H9 (cell line): Measurements from ENCODE around the gene FBRSL1. TPM values are rescaled to one million over a fixed set of nuclear protein-coding genes. Genes with fewer than 3 reads are reported as not detected.

Experiments
- DNase-seq: peaks from one replicate; pipeline ENCODE4 v3.0.0-alpha.2; 2017
- H2AFZ ChIP-seq: one replicate; pipeline ENCODE4 v1.6.1; 2013; ENCODE audit warnings: mild to moderate bottlenecking, low read length, control low read depth, moderate library complexity
- H2AK5ac ChIP-seq: 2 replicates; pipeline ENCODE4 v1.6.1; 2013; ENCODE audit warnings: low read length, control low read depth, mixed read lengths; ENCODE audit not compliant: insufficient read length
- H2BK120ac ChIP-seq: one replicate; pipeline ENCODE4 v1.6.1; 2013; ENCODE audit warnings: low read depth, mild to moderate bottlenecking, low read length, control low read depth, inconsistent platforms; ENCODE audit not compliant: poor library complexity, severe bottlenecking
- H2BK12ac ChIP-seq: 2 replicates; pipeline ENCODE4 v1.6.1; 2013; ENCODE audit warnings: low read length, control low read depth, mixed read lengths, low read depth; ENCODE audit not compliant: insufficient read length
- H2BK15ac ChIP-seq: 2 replicates; pipeline ENCODE4 v1.6.1; 2013; ENCODE audit warnings: low read depth, low read length, control low read depth
- H2BK20ac ChIP-seq: one replicate; pipeline ENCODE4 v1.6.1; 2013; ENCODE audit warnings: low read depth, mild to moderate bottlenecking, low read length, control low read depth, inconsistent platforms; ENCODE audit not compliant: poor library complexity, severe bottlenecking
- H2BK5ac ChIP-seq: 2 replicates; pipeline ENCODE4 v1.6.1; 2013; ENCODE audit warnings: low read length, control low read depth, mixed read lengths; ENCODE audit not compliant: insufficient read length
- H3K14ac ChIP-seq: 2 replicates; pipeline ENCODE4 v1.6.1; 2013; ENCODE audit warnings: low read length, control low read depth; ENCODE audit not compliant: insufficient read depth
- H3K18ac ChIP-seq: 2 replicates; pipeline ENCODE4 v1.6.1; 2013; ENCODE audit warnings: low read depth, mild to moderate bottlenecking, mixed read lengths, low read length, control low read depth; ENCODE audit not compliant: insufficient read length
- H3K23ac ChIP-seq: 2 replicates; pipeline ENCODE4 v1.6.1; 2013; ENCODE audit warnings: low read length, control low read depth, mixed read lengths, low read depth; ENCODE audit not compliant: insufficient read length
- H3K23me2 ChIP-seq: 2 replicates; pipeline ENCODE4 v1.6.1; 2013; ENCODE audit warnings: low read depth, mild to moderate bottlenecking, mixed read lengths, low read length, control low read depth; ENCODE audit not compliant: insufficient read length, poor library complexity, severe bottlenecking
- H3K27ac ChIP-seq: 2 replicates; pipeline ENCODE4 v1.5.1; 2013; ENCODE audit warnings: low read length, control low read depth, mixed read lengths, low read depth; ENCODE audit not compliant: insufficient read length
- H3K27me3 ChIP-seq: 2 replicates; pipeline ENCODE4 v1.6.1; 2013; ENCODE audit warnings: low read length, control low read depth, inconsistent platforms; ENCODE audit not compliant: insufficient read depth
- H3K4ac ChIP-seq: 2 replicates; pipeline ENCODE4 v1.6.1; 2013; ENCODE audit warnings: low read depth, mild to moderate bottlenecking, control low read depth, inconsistent platforms, low read length, moderate library complexity
- H3K4me1 ChIP-seq: 2 replicates; pipeline ENCODE4 v1.6.1; 2013; ENCODE audit warnings: low read length, control low read depth, inconsistent platforms; ENCODE audit not compliant: insufficient read depth
- H3K4me2 ChIP-seq: 2 replicates; pipeline ENCODE4 v1.6.1; 2013; ENCODE audit warnings: low read length, control low read depth, mixed read lengths; ENCODE audit not compliant: insufficient read length, insufficient read depth
- H3K56ac ChIP-seq: 2 replicates; pipeline ENCODE4 v1.6.1; 2013; ENCODE audit warnings: low read depth, mild to moderate bottlenecking, mixed read lengths, low read length, control low read depth; ENCODE audit not compliant: insufficient read length
- H3K79me1 ChIP-seq: 2 replicates; pipeline ENCODE4 v1.6.1; 2013; ENCODE audit warnings: low read depth, mild to moderate bottlenecking, moderate library complexity, low read length, control low read depth, inconsistent platforms; ENCODE audit not compliant: insufficient read depth, poor library complexity, severe bottlenecking
- H3K79me2 ChIP-seq: 2 replicates; pipeline ENCODE4 v1.6.1; 2013; ENCODE audit warnings: low read length, control low read depth, inconsistent platforms; ENCODE audit not compliant: insufficient read depth
- H3K9ac ChIP-seq: 2 replicates; pipeline ENCODE4 v1.6.1; 2013; ENCODE audit warnings: low read length, control low read depth, mixed read lengths; ENCODE audit not compliant: insufficient read length; ENCODE audit errors: extremely low read depth
- H3K9me3 ChIP-seq: one replicate; pipeline ENCODE4 v1.6.1; 2013; ENCODE audit warnings: low read depth, low read length, inconsistent platforms; ENCODE audit not compliant: control insufficient read depth
- H3T11ph ChIP-seq: one replicate; pipeline ENCODE4 v1.6.1; 2013; ENCODE audit warnings: mild to moderate bottlenecking, low read length, control low read depth, inconsistent platforms
- H4K20me1 ChIP-seq: one replicate; pipeline ENCODE4 v1.6.1; 2013; ENCODE audit not compliant: control insufficient read depth, insufficient read length, insufficient read depth
- H4K5ac ChIP-seq: 2 replicates; pipeline ENCODE4 v1.6.1; 2013; ENCODE audit warnings: low read depth, mild to moderate bottlenecking, mixed read lengths, low read length, control low read depth; ENCODE audit not compliant: insufficient read length
- H4K8ac ChIP-seq: replicated peaks from 2 replicates; pipeline ENCODE4 v1.6.1; 2013; ENCODE audit warnings: low read length, control low read depth, mixed read lengths, low read depth; ENCODE audit not compliant: insufficient read length
- H4K91ac ChIP-seq: 2 replicates; pipeline ENCODE4 v1.6.1; 2013; ENCODE audit warnings: low read depth, mild to moderate bottlenecking, moderate library complexity, mixed read lengths, low read length, control low read depth; ENCODE audit not compliant: insufficient read length
- H3K27ac Mint-ChIP-seq, 3 experiments: 2 replicates in 2 of 3; 3 replicates in 1 of 3; pipeline ENCODE4 v1.8.0; 2020 to 2021; ENCODE audit warnings: mixed read lengths in 3 of 3, mild to moderate bottlenecking in 1 of 3, moderate library complexity in 1 of 3
- H3K27me3 Mint-ChIP-seq: 2 replicates; pipeline ENCODE4 v1.8.0; 2021; ENCODE audit warnings: low read depth, mild to moderate bottlenecking, moderate library complexity, mixed read lengths
- H3K36me3 Mint-ChIP-seq, 3 experiments: 2 replicates in 2 of 3; 3 replicates in 1 of 3; pipeline ENCODE4 v1.8.0; 2020 to 2021; ENCODE audit warnings: low read depth in 3 of 3, mixed read lengths in 3 of 3; ENCODE audit not compliant: insufficient read depth in 1 of 3
- H3K4me1 Mint-ChIP-seq, 2 experiments: 2 replicates each; pipeline ENCODE4 v1.8.0; 2020; ENCODE audit warnings: mixed read lengths in 2 of 2
- H3K4me3 Mint-ChIP-seq, 2 experiments: 2 replicates in 1 of 2; 3 replicates in 1 of 2; pipeline ENCODE4 v1.8.0; 2020 to 2021; ENCODE audit warnings: mild to moderate bottlenecking in 2 of 2, mixed read lengths in 2 of 2, moderate library complexity in 1 of 2
- H3K9me3 Mint-ChIP-seq, 2 experiments: 2 replicates in 1 of 2; 3 replicates in 1 of 2; pipeline ENCODE4 v1.8.0; 2020; ENCODE audit warnings: mild to moderate bottlenecking in 2 of 2, mixed read lengths in 2 of 2, moderate library complexity in 1 of 2
- WGBS: extraction: QIAGEN DNeasy Blood & Tissue Kit; methylation state at CpG from one replicate; pipeline ENCODE4 v1.1.7; 2013; ENCODE audit warnings: missing lambda C conversion rate, low lambda C conversion rate, mixed read lengths; ENCODE audit not compliant: insufficient read length; ENCODE audit errors: extremely low coverage; 5-methylcytosine and 5-hydroxymethylcytosine counted together
- total RNA-seq: library from RNA; stranded (reverse); gene quantifications from 2 replicates; pipeline ENCODE4 v1.2.1, GENCODE V29; 2021
- TF ChIP-seq, protein P1 (sequence below): fragments of 200-600 bp; sonication (generic); conservative IDR thresholded peaks from 3 replicates; pipeline ENCODE4 v1.8.0; 2021; ENCODE audit warnings: antibody characterized with exemption, mild to moderate bottlenecking

Gene FBRSL1
- total RNA-seq, 1 experiment from 2014 or later, result 90.8 TPM

DNA sequence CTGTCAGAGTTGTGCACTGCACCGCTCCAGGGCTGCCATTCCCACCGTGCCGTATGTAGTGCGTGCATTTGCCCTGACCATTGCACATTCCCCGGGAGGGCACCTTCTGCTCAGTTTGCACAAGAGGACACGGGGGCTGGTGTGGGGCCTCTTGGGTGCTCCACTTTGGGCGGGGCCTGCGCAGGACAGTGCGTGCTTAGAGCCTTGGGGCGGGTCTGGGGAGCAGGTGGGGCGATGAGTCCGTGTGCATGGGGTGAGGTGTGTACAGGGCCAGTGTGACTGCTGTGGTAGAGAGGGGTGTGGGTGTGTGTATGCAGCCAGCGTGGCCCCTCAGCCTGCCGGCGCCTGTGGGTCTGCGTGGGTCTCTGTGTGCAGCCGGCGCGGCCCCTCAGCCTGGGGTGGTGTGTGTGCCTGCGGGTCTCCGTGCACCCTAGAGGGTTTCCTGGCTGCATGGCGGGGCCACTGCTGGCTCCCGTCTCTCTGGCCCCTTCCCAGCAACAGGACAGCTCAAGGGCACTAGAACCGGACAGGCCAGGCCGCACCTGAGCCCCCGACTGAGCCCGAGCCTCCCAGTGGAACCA lies 31.9 kb downstream of the FBRSL1 start:
- H2BK12ac ChIP-seq, result no peak overlapping the region
- peaks cover 69% of the 10 kb centered on the region for H3K27me3 Mint-ChIP-seq

More for the DNA sequence above, 31.9 kb downstream of the FBRSL1 start:
- H3K4me1 ChIP-seq, result no peaks in the 10 kb centered on the region
- no peak overlapping the region for H3K27ac ChIP-seq
- H3K4me2 ChIP-seq, result no peak overlapping the region
- H3K4ac ChIP-seq, result no peak overlapping the region
- H3K23ac ChIP-seq, result no peak overlapping the region
- no peak overlapping the region for H2AFZ ChIP-seq
- no peak overlapping the region for H3K18ac ChIP-seq
- no peaks in the 10 kb centered on the region for H4K20me1 ChIP-seq
- H3K56ac ChIP-seq, result no peak overlapping the region
- no peak overlapping the region for H4K5ac ChIP-seq
- WGBS, result no CpG with 5 or more reads among the region's 27 CpGs
- Mint-ChIP-seq H3K36me3 (peaks cover 15 to 17% (median 17%) of the 10 kb centered on the region in 3 experiments), H3K4me1 (peaks cover 4 to 8% of the 10 kb centered on the region in 2 experiments), H3K4me3 (no peak overlapping the region), H3K9me3 (peaks cover 15 to 16% of the 10 kb centered on the region in 2 experiments), H3K27ac (no peak overlapping the region)
- no peak overlapping the region for H4K91ac ChIP-seq
- H4K8ac ChIP-seq, result no peak overlapping the region
- H2BK120ac ChIP-seq, result no peak overlapping the region
- DNase-seq, result no peak
- no peak overlapping the region for H2BK5ac ChIP-seq
- no peaks in the 10 kb centered on the region for H3K79me2 ChIP-seq
- no peak overlapping the region for H3K14ac ChIP-seq
- H3T11ph ChIP-seq, result no peak overlapping the region
- H3K9me3 ChIP-seq, result peaks cover 15% of the 10 kb centered on the region
- no peak overlapping the region for H2BK15ac ChIP-seq
- H3K23me2 ChIP-seq, result no peaks in the 10 kb centered on the region
- no peak overlapping the region for H2BK20ac ChIP-seq
- no peak overlapping the region for H3K9ac ChIP-seq
- no peak overlapping the region for H2AK5ac ChIP-seq
- TF ChIP-seq, protein P1, sequence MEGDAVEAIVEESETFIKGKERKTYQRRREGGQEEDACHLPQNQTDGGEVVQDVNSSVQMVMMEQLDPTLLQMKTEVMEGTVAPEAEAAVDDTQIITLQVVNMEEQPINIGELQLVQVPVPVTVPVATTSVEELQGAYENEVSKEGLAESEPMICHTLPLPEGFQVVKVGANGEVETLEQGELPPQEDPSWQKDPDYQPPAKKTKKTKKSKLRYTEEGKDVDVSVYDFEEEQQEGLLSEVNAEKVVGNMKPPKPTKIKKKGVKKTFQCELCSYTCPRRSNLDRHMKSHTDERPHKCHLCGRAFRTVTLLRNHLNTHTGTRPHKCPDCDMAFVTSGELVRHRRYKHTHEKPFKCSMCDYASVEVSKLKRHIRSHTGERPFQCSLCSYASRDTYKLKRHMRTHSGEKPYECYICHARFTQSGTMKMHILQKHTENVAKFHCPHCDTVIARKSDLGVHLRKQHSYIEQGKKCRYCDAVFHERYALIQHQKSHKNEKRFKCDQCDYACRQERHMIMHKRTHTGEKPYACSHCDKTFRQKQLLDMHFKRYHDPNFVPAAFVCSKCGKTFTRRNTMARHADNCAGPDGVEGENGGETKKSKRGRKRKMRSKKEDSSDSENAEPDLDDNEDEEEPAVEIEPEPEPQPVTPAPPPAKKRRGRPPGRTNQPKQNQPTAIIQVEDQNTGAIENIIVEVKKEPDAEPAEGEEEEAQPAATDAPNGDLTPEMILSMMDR, result no peak
- H3K79me1 ChIP-seq, result no peaks in the 10 kb centered on the region
- peaks cover 3% of the 10 kb centered on the region; the same call in 1 of the 2 replicates for H3K27me3 ChIP-seq
